Lower leg skin (tissue), 3 donors: ENCODE data around the gene BEST3.

ENCODE experiments used
- CTCF ChIP-seq, 3 donors: fragments of 450-650 bp; IDR thresholded peaks; one replicate each; pipeline ENCODE4 v1.5.1; 2016; ENCODE audit warnings: antibody characterized with exemption in 3 of 3, mild to moderate bottlenecking in 3 of 3, moderate library complexity in 2 of 3
- POLR2A ChIP-seq, 2 donors: fragments of 450-650 bp; IDR thresholded peaks; one replicate each; pipeline ENCODE4 v1.6.1; 2016 to 2017; ENCODE audit warnings: antibody characterized with exemption in 2 of 2, mild to moderate bottlenecking in 1 of 2, moderate library complexity in 1 of 2

DNA sequence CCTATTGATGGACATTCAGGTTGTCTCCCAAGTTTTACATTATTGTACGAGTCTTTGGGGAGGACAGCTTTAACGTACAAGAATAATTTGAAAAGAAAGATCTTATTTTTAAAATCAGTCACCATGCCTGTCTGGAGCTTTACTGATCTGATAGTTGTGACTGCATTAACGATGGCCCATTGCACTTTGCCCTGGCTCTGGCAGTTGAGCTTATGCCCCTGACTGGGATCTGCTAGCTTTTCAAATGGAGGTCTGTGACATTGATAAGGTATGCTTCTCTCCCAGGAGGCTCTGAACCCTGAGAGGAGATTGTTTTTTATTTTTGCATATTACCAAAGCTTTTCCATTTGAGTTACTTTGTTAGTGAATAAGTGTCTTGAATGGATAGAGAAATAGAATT is 21.6 kb upstream of the BEST3 start:
- TF ChIP-seq POLR2A (IDR thresholded peaks at IDR 0.05) (no peak), CTCF (IDR thresholded peaks at IDR 0.05) (no peak)
